ENCODE measurements around the gene ACIN1. TPM values are rescaled to one million over a fixed set of nuclear protein-coding genes. Genes with fewer than 3 reads are reported as not detected.

Gene ACIN1
- total and polyA plus RNA-seq, 2 of the 13 experiments (the other 11 are each of a cell fraction or from before 2014, with no cell fraction given): 165 to 183 TPM

GRCh38 chr14:23035303-23036144, 59.4 kb downstream of the ACIN1 start (continued):
- TF ChIP-seq NR1H2 (CRISPR knock-in tag; IDR thresholded peaks at IDR 0.05; ENCODE audit: borderline replicate concordance, low read depth): no peak
- no peak for TF ChIP-seq NCOA5 (CRISPR knock-in tag; IDR thresholded peaks at IDR 0.05)
- TF ChIP-seq RBM39 (IDR thresholded peaks at IDR 0.05; ENCODE audit: low read depth, low read length, poor library complexity, severe bottlenecking): no peak
- no peak for TF ChIP-seq MLXIP (CRISPR knock-in tag; IDR thresholded peaks at IDR 0.05; ENCODE audit: borderline replicate concordance)
- no peak for TF ChIP-seq ZNF12 (CRISPR knock-in tag; IDR thresholded peaks at IDR 0.05)
- no peak for TF ChIP-seq RBM22 (optimal IDR thresholded peaks at IDR 0.05; ENCODE audit: low read length)
- TF ChIP-seq ZC3H4 (CRISPR knock-in tag; IDR thresholded peaks at IDR 0.05; ENCODE audit: borderline replicate concordance): no peak; the same call in 1 of the 2 replicates
- peak; percentile 55; the same call in 1 of the 2 replicates for TF ChIP-seq TGIF2 (CRISPR knock-in tag; IDR thresholded peaks at IDR 0.05)
- TF ChIP-seq ZNF337 (CRISPR knock-in tag; IDR thresholded peaks at IDR 0.05; ENCODE audit: borderline replicate concordance, low read depth): peak; percentile 18; the same call in 1 of the 2 replicates
- TF ChIP-seq ZNF503 (CRISPR knock-in tag; IDR thresholded peaks at IDR 0.05): no peak
- no peak for TF ChIP-seq MXI1 (IDR thresholded peaks at IDR 0.05; ENCODE audit: borderline replicate concordance, low read depth, low read length)
- no peak for TF ChIP-seq ATM (IDR thresholded peaks at IDR 0.05; ENCODE audit: borderline replicate concordance)
- TF ChIP-seq ZNF343 (CRISPR knock-in tag; IDR thresholded peaks at IDR 0.05): no peak
- TF ChIP-seq ZNF563 (CRISPR knock-in tag; IDR thresholded peaks at IDR 0.05): no peak
- TF ChIP-seq AKAP8 (CRISPR knock-in tag; IDR thresholded peaks at IDR 0.05): no peak
- TF ChIP-seq ZNF83 (CRISPR knock-in tag; IDR thresholded peaks at IDR 0.05; ENCODE audit: borderline replicate concordance): no peak
- no peak for TF ChIP-seq PRDM10 (CRISPR knock-in tag; IDR thresholded peaks at IDR 0.05; ENCODE audit: low read depth)
- no peak for TF ChIP-seq MYC (CRISPR knock-in tag; IDR thresholded peaks at IDR 0.05; ENCODE audit: borderline replicate concordance)
- TF ChIP-seq ZNF251 (CRISPR knock-in tag; IDR thresholded peaks at IDR 0.05): no peak
- TF ChIP-seq ZNF7 (CRISPR knock-in tag; IDR thresholded peaks at IDR 0.05): no peak
- TF ChIP-seq KLF16 (CRISPR knock-in tag; IDR thresholded peaks at IDR 0.05): no peak

Measured in HepG2 (cell line).